Esophagus muscularis mucosa (tissue), 4 donors: ENCODE data around the gene VPS9D1. TPM values are rescaled to one million over a fixed set of nuclear protein-coding genes. Genes with fewer than 3 reads are reported as not detected.
"Not testable (repeated sequence)": the region's sequence is repeated elsewhere in the genome, so short reads cannot be mapped to it uniquely, and the experiment has no call there.

Source experiments
- DNase-seq: peaks from one replicate; pipeline ENCODE4 v3.0.0-alpha.2; 2017; ENCODE audit errors: extremely low spot score
- H3K27ac ChIP-seq, 4 donors: fragments of 200-600 bp; sonication (generic); replicated peaks in 1 of 4; 1 replicate in 3 of 4; 2 replicates in 1 of 4; pipeline ENCODE4 v1.5.1; 2016 to 2019; ENCODE audit warnings: mild to moderate bottlenecking in 1 of 4
- H3K27me3 ChIP-seq, 4 donors: fragments of 200-600 bp; sonication (generic); one replicate each; pipeline versions ENCODE4 v1.5.1 to v1.6.0; 2016 to 2019
- H3K36me3 ChIP-seq, 4 donors: fragments of 200-600 bp; sonication (generic); one replicate each; pipeline ENCODE4 v1.5.1; 2016 to 2019
- H3K4me1 ChIP-seq, 4 donors: fragments of 200-600 bp; sonication (generic); one replicate each; pipeline ENCODE4 v1.5.1; 2016 to 2019
- H3K4me3 ChIP-seq, 4 donors: fragments of 200-600 bp; sonication (generic); 1 replicate in 2 of 4; 2 replicates in 2 of 4; pipeline ENCODE4 v1.5.1; 2016 to 2019; ENCODE audit warnings: mild to moderate bottlenecking in 4 of 4, moderate library complexity in 1 of 4
- H3K9me3 ChIP-seq, 4 donors: fragments of 200-600 bp; sonication (generic); 1 replicate in 3 of 4; 2 replicates in 1 of 4; pipeline ENCODE4 v1.5.1; 2016 to 2019
- EP300 ChIP-seq: sonication (generic); formaldehyde crosslinking; IDR thresholded peaks from one replicate; pipeline ENCODE4 v1.6.1; 2017; ENCODE audit warnings: antibody characterized with exemption
- POLR2A ChIP-seq: fragments of 450-650 bp; IDR thresholded peaks from one replicate; pipeline ENCODE4 v1.6.1; 2017; ENCODE audit warnings: antibody characterized with exemption, moderate library complexity, mild to moderate bottlenecking, low read depth
- POLR2AphosphoS5 ChIP-seq, 2 donors: sonication (generic); formaldehyde crosslinking; IDR thresholded peaks; one replicate each; pipeline ENCODE4 v1.6.1; 2017; ENCODE audit warnings: antibody characterized with exemption in 2 of 2
- WGBS: methylation state at CpG from one replicate; pipeline ENCODE4 v1.1.5; 2018; 5-methylcytosine and 5-hydroxymethylcytosine counted together
- intact Hi-C: fragments of 100-400 bp; cut with DNase I; formaldehyde crosslinking; loops from one replicate; pipeline ENCODE4 v1.15.1; 2023
- total RNA-seq, 4 donors: library from RNA; depleted of rRNA; stranded (reverse); fragments of >200 nt; gene quantifications; one replicate each; pipeline versions ENCODE4 v1.1.0 to v1.2.1, GENCODE V29; 2016
- TF ChIP-seq, protein P1 (sequence below), 3 experiments: fragments of 200-600 bp in 2 of 3; fragments of 450-650 bp in 1 of 3; sonication (generic) in 2 of 3; IDR thresholded peaks; one replicate each; pipeline ENCODE4 v1.5.1; 2017 to 2019; ENCODE audit warnings: antibody characterized with exemption in 3 of 3, mild to moderate bottlenecking in 2 of 3, moderate library complexity in 1 of 3

The VPS9D1 gene
- total RNA-seq, 4 donors from 2014 or later: 4.6 to 10.2 (median 7.1) TPM

- Histone ChIP-seq H3K4me1 (peaks cover 7 to 11% (median 9%) of the 10 kb centered on the region in 4 donors), H3K9me3 (no peaks in the 10 kb centered on the region), H3K27ac (no peak overlapping the region), H3K27me3 (no peaks in the 10 kb centered on the region), H3K36me3 (peaks cover 30 to 79% (median 74%) of the 10 kb centered on the region in 4 donors), H3K4me3 (no peak overlapping the region)
- TF ChIP-seq POLR2A: no peak
- TF ChIP-seq, protein P1, sequence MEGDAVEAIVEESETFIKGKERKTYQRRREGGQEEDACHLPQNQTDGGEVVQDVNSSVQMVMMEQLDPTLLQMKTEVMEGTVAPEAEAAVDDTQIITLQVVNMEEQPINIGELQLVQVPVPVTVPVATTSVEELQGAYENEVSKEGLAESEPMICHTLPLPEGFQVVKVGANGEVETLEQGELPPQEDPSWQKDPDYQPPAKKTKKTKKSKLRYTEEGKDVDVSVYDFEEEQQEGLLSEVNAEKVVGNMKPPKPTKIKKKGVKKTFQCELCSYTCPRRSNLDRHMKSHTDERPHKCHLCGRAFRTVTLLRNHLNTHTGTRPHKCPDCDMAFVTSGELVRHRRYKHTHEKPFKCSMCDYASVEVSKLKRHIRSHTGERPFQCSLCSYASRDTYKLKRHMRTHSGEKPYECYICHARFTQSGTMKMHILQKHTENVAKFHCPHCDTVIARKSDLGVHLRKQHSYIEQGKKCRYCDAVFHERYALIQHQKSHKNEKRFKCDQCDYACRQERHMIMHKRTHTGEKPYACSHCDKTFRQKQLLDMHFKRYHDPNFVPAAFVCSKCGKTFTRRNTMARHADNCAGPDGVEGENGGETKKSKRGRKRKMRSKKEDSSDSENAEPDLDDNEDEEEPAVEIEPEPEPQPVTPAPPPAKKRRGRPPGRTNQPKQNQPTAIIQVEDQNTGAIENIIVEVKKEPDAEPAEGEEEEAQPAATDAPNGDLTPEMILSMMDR (IDR thresholded peaks at IDR 0.05): no peak
- no peak for TF ChIP-seq EP300
- no peak for TF ChIP-seq POLR2AphosphoS5 (IDR thresholded peaks at IDR 0.05)
- no peak for DNase-seq
- intact Hi-C loops: no loop called here
- 91% methylated on average over 21 of the region's 31 CpGs for WGBS
Measured at GRCh38 chr16:89695086-89695874, 25.4 kb downstream of the VPS9D1 start.

- 92% methylated on average over 20 of the region's 23 CpGs for WGBS
- DNase-seq, H3K9me3 ChIP-seq, H3K4me1 ChIP-seq, H3K4me3 ChIP-seq, H3K27me3 ChIP-seq, intact Hi-C loops, H3K27ac ChIP-seq: not testable (repeated sequence)
- H3K36me3 ChIP-seq: peaks cover 30 to 82% (median 77%) of the 10 kb centered on the region in 4 donors
Measured at GRCh38 chr16:89694784-89695085, 26.0 kb downstream of the VPS9D1 start.

- H3K9me3 ChIP-seq: no peaks in the 10 kb centered on the region
- H3K36me3 ChIP-seq: peaks cover 30 to 88% (median 81%) of the 10 kb centered on the region in 4 donors
- no peak for TF ChIP-seq POLR2A
- no peak for TF ChIP-seq EP300
- TF ChIP-seq, protein P1 (IDR thresholded peaks at IDR 0.05): no peak
- no peak for TF ChIP-seq POLR2AphosphoS5 (IDR thresholded peaks at IDR 0.05)
- H3K4me1 ChIP-seq: peaks cover 0 to under 1% (median 0%) of the 10 kb centered on the region in 4 donors
- WGBS: 81% methylated on average over 18 of the region's 32 CpGs
- no peaks in the 10 kb centered on the region for H3K27me3 ChIP-seq
- no peak for DNase-seq
- no peak overlapping the region for H3K27ac ChIP-seq
- intact Hi-C loops: no loop called here
- no peak overlapping the region for H3K4me3 ChIP-seq
Measured at GRCh38 chr16:89693931-89694783, 26.5 kb downstream of the VPS9D1 start.

GRCh38 chr16:89693289-89693731 lies 27.4 kb downstream of the VPS9D1 start:
- H3K27ac ChIP-seq: no peak overlapping the region
- no peaks in the 10 kb centered on the region for H3K9me3 ChIP-seq
- WGBS: 86% methylated on average over 5 of the region's 11 CpGs
- TF ChIP-seq EP300 (no peak), POLR2A (no peak), POLR2AphosphoS5 (IDR thresholded peaks at IDR 0.05) (no peak)
- TF ChIP-seq, protein P1 (IDR thresholded peaks at IDR 0.05): no peak
- no peak overlapping the region for H3K4me3 ChIP-seq
- peaks cover 0 to 2% (median 0%) of the 10 kb centered on the region in 4 donors for H3K4me1 ChIP-seq
- intact Hi-C loops: no loop called here
- DNase-seq: no peak
- no peaks in the 10 kb centered on the region for H3K27me3 ChIP-seq
- H3K36me3 ChIP-seq: peaks cover 30 to 90% (median 81%) of the 10 kb centered on the region in 4 donors

- peaks cover 30 to 81% (median 69%) of the 10 kb centered on the region in 4 donors for H3K36me3 ChIP-seq
- no peaks in the 10 kb centered on the region for H3K9me3 ChIP-seq
- TF ChIP-seq POLR2AphosphoS5 (IDR thresholded peaks at IDR 0.05) (no peak), EP300 (no peak), POLR2A (no peak)
- TF ChIP-seq, protein P1 (IDR thresholded peaks at IDR 0.05): no peak
- 87% methylated on average over 7 of the region's 13 CpGs for WGBS
- H3K4me1 ChIP-seq: peaks cover 6 to 15% (median 10%) of the 10 kb centered on the region in 4 donors
- H3K27ac ChIP-seq: no peak overlapping the region
- no peak for DNase-seq
- no peaks in the 10 kb centered on the region for H3K27me3 ChIP-seq
- intact Hi-C loops: no loop called here
- no peak overlapping the region for H3K4me3 ChIP-seq
Measured at GRCh38 chr16:89691986-89692569, 28.6 kb downstream of the VPS9D1 start.
